GM18505 (cell line): ENCODE data around the gene FAS.

Experiments used
- ATAC-seq: cut with Tn5 transposase; IDR thresholded peaks from one replicate; pipeline ENCODE4 v1.9.1; 2021; ENCODE audit not compliant: unreplicated experiment
- POLR2A ChIP-seq: IDR thresholded peaks from 4 replicates; pipeline ENCODE4 v1.6.1; 2011; ENCODE audit warnings: borderline replicate concordance; ENCODE audit not compliant: insufficient read depth, insufficient read length; ENCODE audit errors: extremely low read depth

Gene FAS

GRCh38 chr10:89022734-89023133, 32.1 kb downstream of the FAS start:
- no peak for ATAC-seq
- TF ChIP-seq POLR2A, result no peak

GRCh38 chr10:89025453-89025852, 34.9 kb downstream of the FAS start:
- TF ChIP-seq POLR2A, result no peak
- no peak for ATAC-seq

- no peak for TF ChIP-seq POLR2A
- no peak for ATAC-seq
Observed at GRCh38 chr10:89029181-89029580, 38.6 kb downstream of the FAS start.

- no peak for ATAC-seq
- no peak for TF ChIP-seq POLR2A
Observed at GRCh38 chr10:89029785-89030437, 39.3 kb downstream of the FAS start.

GRCh38 chr10:89030791-89031190, 40.2 kb downstream of the FAS start:
- TF ChIP-seq POLR2A, result no peak
- no peak for ATAC-seq

- no peak for TF ChIP-seq POLR2A
- ATAC-seq, result peak; percentile 45
Observed at GRCh38 chr10:89032141-89032891, 41.7 kb downstream of the FAS start.

- no peak for ATAC-seq
- TF ChIP-seq POLR2A, result no peak
Observed at GRCh38 chr10:89035461-89035860, 44.9 kb downstream of the FAS start.

- no peak for ATAC-seq
- no peak for TF ChIP-seq POLR2A
Observed at GRCh38 chr10:89037096-89037495, 46.5 kb downstream of the FAS start.

- TF ChIP-seq POLR2A, result no peak
- no peak for ATAC-seq
Observed at GRCh38 chr10:89042562-89042961, 52.0 kb downstream of the FAS start.

GRCh38 chr10:89043052-89043451, 52.5 kb downstream of the FAS start:
- ATAC-seq, result no peak
- TF ChIP-seq POLR2A, result no peak

GRCh38 chr10:89047397-89047796, 56.8 kb downstream of the FAS start:
- no peak for TF ChIP-seq POLR2A

GRCh38 chr10:89051593-89051992, 61.0 kb downstream of the FAS start:
- no peak for TF ChIP-seq POLR2A
- ATAC-seq, result no peak

More at GRCh38 chr10:89047397-89047796, 56.8 kb downstream of the FAS start:
- no peak for ATAC-seq

- ATAC-seq, result no peak
- no peak for TF ChIP-seq POLR2A
Observed at GRCh38 chr10:89053555-89053954, 63.0 kb downstream of the FAS start.

- no peak for TF ChIP-seq POLR2A
- ATAC-seq, result no peak
Observed at GRCh38 chr10:89055159-89055558, 64.6 kb downstream of the FAS start.
